ENCODE data around the gene ZNF573.
"Not testable (repeated sequence)": the region's sequence is repeated elsewhere in the genome, so short reads cannot be mapped to it uniquely, and the experiment has no call there.

Gene ZNF573

DNA sequence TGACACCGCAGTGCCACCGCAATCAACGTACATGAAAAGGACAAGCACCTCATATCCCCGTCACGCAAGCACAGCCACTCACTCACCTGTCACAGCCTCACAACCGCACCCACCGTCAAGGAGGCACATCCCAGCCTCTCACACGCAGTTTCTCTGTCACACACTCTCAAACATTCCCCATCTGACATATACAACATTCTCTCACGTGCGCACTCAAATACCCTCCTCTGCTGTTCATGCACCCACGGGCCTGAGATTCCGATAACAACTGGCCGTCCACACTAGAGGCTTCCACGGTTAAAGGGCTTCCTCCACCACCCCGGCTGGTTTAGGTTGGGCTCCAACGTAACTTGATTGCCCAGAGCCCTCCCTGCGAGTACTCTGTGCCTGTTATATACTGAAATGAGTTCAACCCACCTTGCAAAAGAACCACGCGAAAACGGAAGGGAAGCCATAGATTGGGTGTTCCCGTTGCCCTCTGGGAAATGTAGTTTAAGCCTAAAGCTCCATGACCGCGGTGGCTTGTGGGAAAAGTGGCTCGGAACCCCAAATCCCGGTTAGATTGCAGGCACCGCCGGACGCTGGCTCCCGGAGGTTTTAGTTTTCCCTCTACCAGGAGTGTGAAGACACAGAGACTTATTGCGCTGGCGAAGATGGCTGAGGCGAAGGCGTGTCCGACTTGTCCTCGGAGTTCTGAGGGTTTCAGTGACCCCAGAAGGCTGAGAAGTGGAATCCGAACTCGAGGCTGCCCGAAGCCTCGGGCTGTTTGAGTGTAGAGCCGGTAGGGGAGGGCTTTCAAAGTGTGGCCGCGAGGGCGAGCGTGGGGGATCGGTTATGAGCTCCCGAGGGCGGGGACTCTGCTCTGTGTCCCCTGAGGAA is at the start of gene ZNF573:
ZNF573 (minus strand) TSS at position 460 of the 879 bp plus-strand sequence. CDS start 5,857 bp downstream, outside the sequence.
- DNase-seq (ENCODE audit: low read depth), result peak; percentile 87

DNA sequence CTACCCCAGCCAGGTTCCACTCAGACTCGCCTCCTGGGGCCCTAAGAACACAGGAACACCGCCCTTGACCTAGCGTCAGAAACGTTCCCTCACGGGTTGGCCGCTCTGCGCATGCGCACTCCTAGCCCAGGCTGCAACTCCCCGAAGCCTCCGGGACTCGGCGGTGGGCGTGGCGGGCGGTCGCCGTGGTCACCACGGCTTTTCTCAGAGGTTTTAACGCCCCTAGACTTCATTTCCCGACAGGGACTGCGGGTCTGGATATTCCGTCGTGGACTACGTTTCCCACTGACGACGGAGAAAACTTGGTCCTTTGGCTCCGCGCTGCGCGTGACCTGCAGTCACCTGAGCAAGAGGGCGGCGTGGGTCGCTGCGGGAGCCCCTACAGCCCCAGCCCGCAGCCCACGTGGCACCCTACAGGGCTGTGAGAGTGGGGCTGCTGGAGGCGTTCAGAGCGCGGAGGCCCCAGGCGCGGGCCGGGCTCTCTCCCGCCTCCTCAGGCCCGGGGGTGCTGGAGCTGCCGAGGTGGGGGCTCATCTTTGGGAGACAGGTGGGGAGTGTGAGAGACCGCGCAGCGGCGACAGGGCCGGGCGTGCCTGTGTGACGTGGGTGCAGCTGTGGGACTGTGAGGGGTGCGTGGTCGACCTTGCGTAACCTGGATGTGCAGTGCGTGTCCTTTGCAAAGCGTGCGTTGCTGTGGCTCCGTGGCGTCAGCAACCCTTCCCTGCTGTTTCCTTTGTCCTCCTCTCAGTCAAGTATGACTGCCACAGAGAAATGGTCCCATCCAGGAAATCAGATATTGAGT is 38.0 kb upstream of the ZNF573 start:
- peak; percentile 2 for DNase-seq (ENCODE audit: low read depth)

DNA sequence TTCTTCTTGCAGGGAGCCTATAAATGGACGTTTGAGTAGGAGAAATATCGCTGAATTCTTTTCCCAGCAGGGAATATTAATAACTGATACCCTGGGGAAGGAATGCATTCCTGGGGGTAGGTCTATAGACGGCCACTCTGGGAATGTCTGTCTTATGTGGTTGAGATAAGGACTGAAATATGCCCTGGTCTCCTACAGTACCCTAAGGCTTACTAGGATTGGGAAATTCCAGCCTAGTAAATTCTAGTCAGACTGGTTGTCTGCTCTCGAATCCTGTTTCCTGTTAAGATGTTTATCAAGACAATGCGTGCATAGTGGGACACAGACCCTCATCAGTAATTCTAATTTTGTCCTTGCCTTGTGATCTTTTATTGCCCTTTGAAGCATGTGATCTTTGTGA is 36.2 kb upstream of the ZNF573 start:
- DNase-seq (ENCODE audit: low read depth), result not testable (repeated sequence)

DNA sequence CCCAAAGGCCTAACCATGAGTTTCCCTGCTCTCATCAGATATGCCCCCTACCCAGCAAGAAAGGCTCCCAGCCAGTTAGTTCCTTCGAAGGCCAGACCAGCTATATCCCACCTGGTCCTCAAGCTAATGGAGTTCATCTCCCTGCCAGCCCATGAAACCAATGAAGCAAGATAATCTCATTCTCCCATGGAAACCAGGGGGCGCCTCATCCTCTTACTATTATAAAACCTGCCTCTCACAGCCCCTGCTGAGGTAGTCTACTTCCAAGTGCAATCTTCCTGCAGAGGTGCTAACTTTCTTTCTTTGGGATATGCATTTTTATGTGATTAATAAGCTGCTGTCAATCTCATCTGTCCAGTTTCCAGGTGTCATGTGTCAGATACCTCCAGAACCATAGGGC is 34.0 kb upstream of the ZNF573 start:
- DNase-seq (ENCODE audit: low read depth), result no peak

DNA sequence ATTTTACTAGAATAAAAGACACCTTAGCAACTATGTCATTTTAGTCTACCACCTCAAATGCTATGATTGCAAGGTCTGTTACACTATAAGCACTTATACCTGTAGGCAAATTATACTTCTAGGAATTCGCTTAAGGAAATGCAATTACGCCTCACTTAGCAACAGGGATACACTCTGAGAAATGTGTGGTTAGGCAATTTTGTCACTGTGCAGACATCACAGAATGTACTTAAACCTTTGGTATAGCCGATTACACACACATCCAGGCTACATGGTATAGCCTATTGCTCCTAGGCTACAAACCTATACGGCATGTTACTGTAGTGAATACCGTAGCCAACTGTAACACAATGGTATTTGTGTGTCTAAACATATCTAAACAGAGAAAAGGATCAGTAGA is 30.0 kb upstream of the ZNF573 start:
- no peak for DNase-seq (ENCODE audit: low read depth)

DNA sequence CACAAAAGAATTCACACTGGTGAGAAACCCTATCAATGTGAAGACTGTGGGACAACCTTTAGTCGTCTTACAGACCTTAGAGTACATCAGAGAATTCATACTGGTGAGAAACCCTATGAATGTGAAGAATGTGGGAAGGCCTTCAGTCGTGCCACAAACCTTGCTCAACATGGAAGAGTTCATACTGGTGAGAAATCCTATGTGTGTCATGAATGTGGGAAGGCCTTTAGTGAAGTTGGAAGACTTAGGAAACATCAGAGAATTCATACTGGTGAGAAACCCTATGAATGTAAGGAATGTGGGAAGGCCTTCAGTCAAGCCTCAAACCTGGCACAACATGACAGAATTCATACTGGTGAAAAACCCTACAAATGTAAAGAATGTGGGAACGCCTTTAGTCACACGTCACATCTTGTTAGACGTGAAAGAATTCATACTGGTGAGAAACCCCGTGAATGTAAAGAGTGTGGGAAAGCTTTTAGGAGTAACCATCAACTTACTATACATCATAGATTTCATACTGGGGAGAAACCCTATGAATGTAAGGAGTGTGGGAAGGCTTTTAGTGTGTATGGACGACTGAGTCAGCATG is 24.0 kb upstream of the ZNF573 start:
- no peak for DNase-seq (ENCODE audit: low read depth)

DNA sequence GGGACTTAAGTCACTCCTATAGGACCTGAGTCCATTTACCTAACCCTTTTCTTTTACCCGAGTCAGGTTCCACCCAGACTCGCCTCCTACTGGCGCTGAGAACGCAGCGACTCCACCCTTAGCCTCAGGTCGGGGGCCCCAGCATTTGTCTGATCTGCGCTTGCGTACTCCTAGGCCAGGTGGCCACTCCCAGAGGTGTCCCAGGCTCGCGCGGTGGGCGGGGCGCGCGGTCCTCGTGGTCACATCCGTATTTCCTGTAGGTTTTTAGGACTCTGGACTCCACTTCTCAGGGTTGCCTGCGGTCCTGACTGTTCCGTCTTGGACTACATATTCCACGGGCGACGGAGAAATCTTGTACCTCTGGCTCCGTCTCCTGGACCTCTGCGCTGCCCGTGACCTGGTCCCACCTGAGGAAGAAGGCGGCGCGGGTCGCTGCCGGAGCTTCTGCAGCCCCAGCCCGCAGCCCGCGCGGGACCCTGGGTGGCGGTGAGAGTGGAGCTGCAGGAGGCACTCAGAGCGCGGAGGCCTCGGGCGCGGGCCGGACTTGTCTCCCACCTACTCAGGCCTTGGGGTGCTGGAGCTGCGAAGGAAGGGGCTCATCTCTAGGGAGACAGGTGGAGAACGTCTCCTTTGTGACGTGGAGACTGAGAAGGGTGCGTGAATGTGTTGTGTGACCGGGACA is 11.0 kb upstream of the ZNF573 start:
- DNase-seq (ENCODE audit: low read depth), result no peak

DNA sequence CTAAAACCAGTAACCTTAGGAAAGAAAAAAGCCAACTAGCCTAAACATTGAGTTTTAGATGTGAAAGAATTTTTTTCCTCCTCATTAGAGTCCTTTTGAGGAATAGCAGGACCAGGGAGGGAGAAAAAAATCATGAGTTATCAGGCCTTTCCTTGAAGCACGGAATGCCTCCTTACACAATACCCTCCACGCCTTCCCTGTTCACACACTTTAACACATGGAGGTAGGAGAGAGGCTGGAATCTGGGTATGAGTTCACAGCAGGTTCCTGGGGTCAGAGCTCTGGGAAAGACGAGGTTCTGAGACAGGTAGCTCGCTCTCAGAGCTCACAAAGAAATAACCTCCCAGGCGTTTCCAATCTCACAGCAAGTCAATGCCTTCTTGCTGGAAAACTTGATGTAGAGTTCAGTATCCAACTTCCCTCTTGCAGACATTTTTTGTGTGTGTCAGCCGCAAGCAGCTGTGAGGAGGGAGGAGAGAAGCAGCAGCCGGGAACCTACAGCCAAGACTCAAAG is 716 bp downstream of the ZNF573 start:
- no peak for DNase-seq (ENCODE audit: low read depth)

DNA sequence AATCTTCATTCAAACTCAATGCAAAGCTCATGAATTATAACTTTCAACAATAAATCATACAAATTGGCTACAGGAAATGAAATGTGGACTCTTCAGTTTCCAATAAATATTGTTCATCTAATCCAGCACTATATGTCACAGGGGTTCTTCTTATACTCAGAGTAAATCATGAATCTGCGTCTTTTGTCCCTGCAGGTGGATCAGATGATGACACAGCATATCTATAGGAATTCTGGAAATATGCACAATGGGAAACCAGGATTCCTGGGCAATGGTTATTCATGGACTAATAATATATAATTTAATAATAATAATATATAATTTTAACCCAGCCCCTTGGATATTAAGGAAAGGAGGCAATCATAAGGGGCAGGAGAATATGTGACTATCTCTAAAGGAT is 8.4 kb downstream of the ZNF573 start:
- no peak for DNase-seq (ENCODE audit: low read depth)

DNA sequence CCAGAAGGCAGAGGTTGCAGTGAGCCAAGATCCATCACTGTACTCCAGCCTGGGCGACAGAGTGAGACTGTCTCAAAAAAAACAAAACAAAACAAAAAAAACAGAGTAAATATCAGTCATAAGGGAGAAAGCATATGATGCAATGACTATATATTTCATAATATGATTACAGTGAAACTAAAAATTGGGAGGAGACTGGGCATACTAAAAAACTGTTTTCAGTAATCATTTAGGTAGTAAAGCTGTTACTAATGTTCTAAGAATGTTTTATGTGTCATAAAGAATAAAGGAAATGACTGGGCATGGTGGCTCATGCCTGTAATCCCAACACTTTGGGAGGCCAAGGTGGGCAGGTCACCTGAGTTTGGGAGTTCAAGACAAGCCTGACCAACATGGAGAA is 15.9 kb downstream of the ZNF573 start:
- DNase-seq (ENCODE audit: low read depth), result no peak

DNA sequence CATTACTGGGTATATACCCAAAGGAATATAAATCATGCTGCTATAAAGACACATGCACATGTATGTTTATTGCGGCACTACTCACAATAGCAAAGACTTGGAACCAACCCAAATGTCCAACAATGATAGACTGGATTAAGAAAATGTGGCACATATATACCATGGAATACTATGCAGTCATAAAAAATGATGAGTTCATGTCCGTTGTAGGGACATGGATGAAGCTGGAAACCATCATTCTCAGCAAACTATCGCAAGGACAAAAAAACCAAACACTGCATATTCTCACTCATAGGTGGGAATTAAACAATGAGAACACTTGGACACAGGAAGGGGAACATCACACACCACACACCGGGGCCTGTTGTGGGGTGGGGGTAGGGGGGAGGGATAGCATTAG is 21.7 kb downstream of the ZNF573 start:
- not testable (repeated sequence) for DNase-seq (ENCODE audit: low read depth)

DNA sequence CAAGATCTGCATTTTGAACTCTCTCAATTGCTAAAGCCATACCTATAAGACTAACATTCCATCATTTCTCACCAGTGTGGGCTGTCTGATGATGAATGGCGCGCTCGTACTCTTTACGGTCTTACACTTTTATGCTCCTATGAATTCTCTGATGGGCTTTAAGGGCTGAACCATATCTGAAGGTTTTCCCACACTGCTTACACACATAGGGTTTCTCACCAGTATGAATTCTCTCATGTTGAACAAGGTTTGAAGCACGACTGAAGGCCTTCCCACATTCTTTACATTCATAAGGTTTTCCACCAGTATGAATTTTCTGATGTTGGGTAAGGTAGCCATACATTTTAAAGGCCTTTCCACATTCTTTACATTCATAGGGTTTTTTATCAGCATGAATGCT is 41.0 kb downstream of the ZNF573 start:
- no peak for DNase-seq (ENCODE audit: low read depth)

DNA sequence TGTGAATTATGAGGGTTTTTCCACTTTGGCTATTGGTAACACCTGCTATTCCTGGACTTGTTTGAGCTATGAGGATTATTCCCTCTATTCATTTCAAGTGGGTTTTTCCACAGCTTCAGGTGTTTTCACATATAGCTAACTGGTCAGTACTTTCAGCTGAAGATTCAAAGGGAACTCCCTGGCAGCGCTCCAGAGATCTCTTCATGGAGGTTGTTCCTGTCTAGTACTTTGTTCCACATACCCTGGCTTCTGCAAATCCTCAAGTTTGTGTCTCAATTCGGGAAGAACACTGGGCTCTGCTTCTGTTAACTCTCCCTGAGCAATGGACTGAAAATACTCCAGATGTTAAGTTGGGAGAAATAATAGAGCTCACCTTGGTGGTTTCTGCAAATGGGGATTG is 54.2 kb downstream of the ZNF573 start:
- no peak for DNase-seq (ENCODE audit: low read depth)

DNA sequence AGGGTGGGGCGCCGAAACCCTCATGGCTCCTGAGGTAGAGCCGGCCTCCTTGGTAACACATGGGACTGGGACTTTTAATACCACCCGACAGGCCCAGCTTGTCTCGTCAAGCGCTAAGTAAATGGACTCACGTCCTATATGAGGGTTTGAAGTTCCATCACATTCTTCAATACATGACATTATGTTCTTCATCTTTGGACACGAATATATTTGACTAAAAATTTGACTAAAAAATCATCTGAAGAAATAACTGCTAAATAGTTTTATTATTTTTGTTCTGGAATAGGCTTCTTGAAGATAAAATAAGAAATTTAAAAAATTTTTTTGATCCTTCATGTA is 59.5 kb downstream of the ZNF573 start:
- DNase-seq (ENCODE audit: low read depth), result no peak

DNA sequence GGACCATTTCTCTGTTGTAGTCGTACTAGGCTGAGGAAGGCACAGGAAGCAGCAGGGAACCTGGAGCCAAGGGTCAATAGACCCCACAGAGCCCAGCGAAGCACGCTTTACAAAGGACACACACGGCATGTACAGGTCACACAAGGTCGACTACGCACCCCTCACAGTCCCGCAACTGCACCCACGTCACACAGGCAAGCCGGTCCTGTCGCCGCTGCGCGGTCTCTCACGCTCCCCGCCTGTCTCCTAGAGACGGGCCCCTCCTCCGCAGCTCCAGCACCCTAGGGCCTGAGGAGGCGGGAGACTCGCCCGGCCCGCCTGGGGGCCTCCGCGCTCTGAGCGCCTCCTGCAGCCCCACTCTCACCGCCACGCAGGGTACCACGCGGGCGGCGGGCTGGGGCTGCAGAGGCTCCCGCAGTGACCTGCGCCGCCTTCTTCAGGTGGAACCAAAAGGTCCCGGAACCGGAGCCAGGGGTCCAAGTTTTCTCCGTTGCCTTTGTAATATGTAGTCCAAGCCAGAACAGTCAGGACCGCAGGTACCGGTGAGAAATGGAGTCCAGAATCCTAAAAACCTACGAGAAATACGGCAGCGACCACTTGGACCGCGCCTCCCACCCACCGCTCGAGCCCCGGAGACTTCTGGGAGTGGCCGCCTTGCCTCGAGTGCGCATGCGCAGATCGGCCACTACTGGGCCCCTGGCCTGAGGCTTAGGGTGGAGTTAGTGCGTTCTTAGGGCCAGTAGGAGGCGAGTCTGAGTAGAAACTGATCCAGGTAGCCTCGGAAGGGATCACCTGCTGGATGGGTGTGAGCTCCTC is 60.1 kb downstream of the ZNF573 start, which contains the start of gene ZNF607:
ZNF607 (minus strand) TSS at position 651 of the 816 bp plus-strand sequence. CDS start 8,143 bp downstream, outside the sequence.
- DNase-seq (ENCODE audit: low read depth), result peak; percentile 59

DNA sequence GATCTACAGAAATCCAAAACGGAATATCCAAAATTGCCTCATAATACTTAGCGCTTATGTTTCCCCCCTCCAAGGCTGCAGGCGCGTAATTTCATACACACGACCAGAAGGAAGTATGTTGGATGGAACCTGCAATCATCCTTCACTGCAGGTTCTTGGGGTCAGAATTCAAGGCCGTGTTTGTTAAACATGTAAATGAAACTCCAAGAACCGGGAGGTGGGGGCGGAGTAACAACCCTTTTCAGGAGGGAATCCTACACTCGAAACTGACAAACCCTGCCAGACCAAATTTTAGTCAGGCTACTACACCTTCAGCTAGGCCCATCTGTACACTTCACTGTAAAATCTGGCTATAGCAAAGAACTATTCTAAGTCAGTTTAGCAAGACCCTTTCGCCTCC is 61.1 kb downstream of the ZNF573 start:
- no peak for DNase-seq (ENCODE audit: low read depth)

DNA sequence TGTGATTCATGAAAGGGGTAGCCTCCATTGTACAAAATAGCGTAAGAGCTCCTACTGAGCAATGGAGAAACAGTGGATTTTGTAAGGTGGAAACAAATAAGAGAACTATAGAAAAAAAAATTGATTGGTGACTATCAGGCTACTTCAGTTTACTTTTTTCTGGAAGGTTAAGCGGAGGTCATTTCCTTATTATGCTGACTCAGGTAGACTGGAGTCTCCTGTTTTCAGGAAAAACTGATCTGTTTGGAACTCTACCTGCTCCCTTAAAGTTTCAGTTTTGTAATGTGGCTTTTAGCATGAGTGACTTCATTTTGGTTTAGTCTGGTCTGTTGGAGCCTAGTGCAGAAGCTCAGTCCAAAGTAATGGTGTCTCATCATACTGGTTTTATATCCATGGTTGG is 63.2 kb downstream of the ZNF573 start:
- no peak for DNase-seq (ENCODE audit: low read depth)

DNA sequence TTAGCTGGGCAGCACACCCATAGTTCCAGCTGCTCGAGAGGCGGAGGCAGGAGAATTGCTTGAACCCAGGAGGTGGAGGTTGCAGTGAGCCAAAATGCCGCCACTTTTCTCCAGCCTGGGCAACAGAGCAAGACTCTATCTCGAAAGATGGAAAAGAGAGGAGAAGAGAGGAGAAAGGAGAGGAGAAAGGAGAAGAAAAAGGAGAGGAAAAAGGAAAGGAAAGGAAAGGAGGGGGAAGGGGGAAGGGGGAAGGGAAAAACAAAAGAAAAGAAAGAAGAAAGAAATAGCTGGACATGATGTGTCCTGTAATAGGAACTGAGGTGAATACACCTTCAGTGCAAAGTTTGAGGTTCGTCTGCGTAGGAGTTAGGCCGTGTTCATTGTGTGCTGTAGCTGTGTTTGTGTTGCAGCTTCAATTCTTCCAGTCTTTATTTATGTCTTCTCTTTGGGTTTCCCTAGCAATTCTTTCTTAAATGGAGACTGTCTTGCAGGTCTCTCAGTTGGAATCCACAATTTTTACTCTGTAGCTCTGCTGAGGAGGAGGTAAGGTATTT is 73.3 kb downstream of the ZNF573 start:
- no peak for DNase-seq (ENCODE audit: low read depth)

DNA sequence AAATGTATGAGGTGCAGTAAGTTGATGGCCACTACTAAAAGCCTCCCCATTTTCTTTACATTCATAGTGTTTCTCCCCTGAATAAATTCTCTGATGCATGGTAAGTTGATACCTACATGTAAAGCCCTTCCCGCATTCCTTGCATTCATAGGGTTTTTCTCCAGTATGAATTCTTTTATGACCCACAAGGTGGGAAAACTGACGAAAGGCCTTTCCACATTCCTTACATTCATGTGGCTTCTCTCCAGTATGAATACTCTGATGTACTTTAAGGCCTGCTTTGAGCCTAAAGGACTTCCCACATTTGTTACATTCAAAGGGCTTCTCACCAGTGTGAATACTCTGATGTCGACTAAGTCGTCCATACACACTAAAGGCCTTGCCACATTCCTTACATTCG is 80.3 kb downstream of the ZNF573 start:
- DNase-seq (ENCODE audit: low read depth), result no peak

DNA sequence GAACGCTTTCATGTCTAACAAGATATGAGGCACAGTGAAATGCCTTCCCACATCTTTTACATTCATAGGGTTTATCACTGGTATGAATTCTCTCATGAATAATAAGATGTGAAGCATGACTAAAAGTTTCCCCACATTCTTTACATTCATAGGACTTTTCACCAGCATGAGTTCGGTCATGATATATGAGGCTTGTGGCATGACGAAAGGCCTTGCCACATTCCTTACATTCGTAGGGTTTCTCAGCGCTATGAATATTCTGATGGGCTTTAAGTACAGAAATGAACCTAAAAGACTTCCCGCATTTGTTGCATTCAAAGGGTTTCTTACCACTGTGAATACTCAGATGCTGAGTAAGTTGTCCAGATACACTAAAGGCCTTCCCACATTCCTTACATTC is 81.2 kb downstream of the ZNF573 start:
- no peak for DNase-seq (ENCODE audit: low read depth)

Data from T-helper 22 cell (primary cell).